HEK293T (cell line): ENCODE results near the gene LYSET.

ENCODE experiments used
- CTBP1 ChIP-seq: fragments of 450-650 bp; IDR thresholded peaks from 2 replicates; pipeline ENCODE4 v1.6.1; 2016; ENCODE audit warnings: borderline replicate concordance
- FOXM1 ChIP-seq: fragments of 450-650 bp; IDR thresholded peaks from 2 replicates; pipeline ENCODE4 v1.6.1; 2017; ENCODE audit warnings: mild to moderate bottlenecking, borderline replicate concordance

GRCh38 chr14:93163564-93163963 lies 21.6 kb upstream of the LYSET start:
- TF ChIP-seq FOXM1 = no peak
- TF ChIP-seq CTBP1 = no peak
